DND-41 (cell line): Measurements from ENCODE around the gene DIP2B.

Experiments
- ATAC-seq: fragments of 200-7000 bp; cut with Tn5 transposase; 3 replicates; pipeline ENCODE4 v1.9.1; 2021; ENCODE audit warnings: low read depth; ENCODE audit not compliant: insufficient read depth
- DNase-seq: peaks from one replicate; pipeline ENCODE4 v3.0.0-alpha.2; 2020
- H2AFZ ChIP-seq: 2 replicates; pipeline ENCODE4 v1.6.0; 2012; ENCODE audit warnings: low read depth, low read length
- H3K27ac ChIP-seq: 2 replicates; pipeline ENCODE4 v1.5.1; 2012; ENCODE audit warnings: low read length, inconsistent platforms
- H3K27me3 ChIP-seq: fragments of 200-600 bp; sonication (generic); 2 replicates; pipeline ENCODE4 v1.6.0; 2012; ENCODE audit warnings: low read length, mild to moderate bottlenecking, inconsistent platforms; ENCODE audit not compliant: insufficient read depth, poor library complexity
- H3K36me3 ChIP-seq: 2 replicates; pipeline ENCODE4 v1.5.1; 2012; ENCODE audit warnings: low read length, inconsistent platforms; ENCODE audit not compliant: insufficient read depth
- H3K4me1 ChIP-seq: 2 replicates; pipeline ENCODE4 v1.5.1; 2012; ENCODE audit warnings: mild to moderate bottlenecking, low read length; ENCODE audit not compliant: insufficient read depth
- H3K4me2 ChIP-seq: 2 replicates; pipeline ENCODE4 v1.6.0; 2012; ENCODE audit warnings: mild to moderate bottlenecking, moderate library complexity, low read length, inconsistent platforms; ENCODE audit not compliant: insufficient read depth
- H3K4me3 ChIP-seq, 2 experiments: fragments of 200-600 bp in 1 of 2; shearing (Covaris generic) in 1 of 2; 2 replicates each; pipeline ENCODE4 v1.5.1; 2012 to 2016; ENCODE audit warnings: inconsistent platforms in 2 of 2, low read length in 2 of 2, mild to moderate bottlenecking in 2 of 2, low read depth in 1 of 2, moderate library complexity in 1 of 2
- H3K79me2 ChIP-seq: 2 replicates; pipeline ENCODE4 v1.6.0; 2012; ENCODE audit warnings: low read length, inconsistent platforms; ENCODE audit not compliant: insufficient read depth
- H3K9ac ChIP-seq: 2 replicates; pipeline ENCODE4 v1.6.0; 2012; ENCODE audit warnings: low read depth, mild to moderate bottlenecking, inconsistent platforms, low read length, moderate library complexity
- H3K9me3 ChIP-seq: 2 replicates; pipeline ENCODE4 v1.5.1; 2012; ENCODE audit warnings: low read length, moderate library complexity, mild to moderate bottlenecking, inconsistent platforms; ENCODE audit not compliant: insufficient read depth, severe bottlenecking
- H4K20me1 ChIP-seq: 2 replicates; pipeline ENCODE4 v1.6.0; 2012; ENCODE audit warnings: low read length; ENCODE audit not compliant: insufficient read depth
- CTCF ChIP-seq: IDR thresholded peaks from 2 replicates; pipeline ENCODE4 v1.5.1; 2012; ENCODE audit warnings: borderline replicate concordance, low read length, moderate library complexity, mild to moderate bottlenecking; ENCODE audit not compliant: poor library complexity, severe bottlenecking; ENCODE audit errors: extremely low read depth
- EZH2 ChIP-seq: IDR thresholded peaks from 3 replicates; pipeline ENCODE4 v1.6.1; 2012; ENCODE audit warnings: borderline replicate concordance, low read depth, mild to moderate bottlenecking, moderate library complexity, low read length, inconsistent platforms; ENCODE audit not compliant: severe bottlenecking

The DIP2B gene

DNA sequence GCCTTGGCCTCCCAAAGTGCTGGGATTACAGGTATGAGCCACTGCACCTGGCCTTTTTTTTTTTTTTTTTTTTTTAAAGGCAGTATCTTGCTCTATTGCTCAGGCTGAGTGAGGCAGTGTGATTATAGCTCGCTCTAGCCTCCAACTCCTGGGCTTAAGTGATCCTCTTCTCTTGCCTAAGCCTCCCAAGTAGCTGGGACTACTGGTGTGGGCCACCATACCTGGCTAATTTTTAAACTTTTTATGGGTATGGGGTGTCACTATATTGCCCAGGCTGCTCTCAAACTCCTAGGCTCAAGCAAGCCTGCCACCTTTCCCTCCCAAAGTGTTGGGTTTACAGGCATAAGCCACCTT lies 58.6 kb downstream of the DIP2B start:
- Histone ChIP-seq H3K4me3 (no peak overlapping the region), H3K9me3 (no peaks in the 10 kb centered on the region), H3K36me3 (no peaks in the 10 kb centered on the region), H3K9ac (no peak overlapping the region), H3K79me2 (peaks cover 72% of the 10 kb centered on the region), H4K20me1 (peaks cover 10% of the 10 kb centered on the region; the same call in 1 of the 2 replicates), H3K27me3 (no peaks in the 10 kb centered on the region), H2AFZ (no peak overlapping the region), H3K4me1 (no peaks in the 10 kb centered on the region), H3K4me2 (no peak overlapping the region), H3K27ac (no peak overlapping the region)
- ATAC-seq, result no peak
- DNase-seq, result no peak
- TF ChIP-seq EZH2 (no peak), CTCF (no peak)

DNA sequence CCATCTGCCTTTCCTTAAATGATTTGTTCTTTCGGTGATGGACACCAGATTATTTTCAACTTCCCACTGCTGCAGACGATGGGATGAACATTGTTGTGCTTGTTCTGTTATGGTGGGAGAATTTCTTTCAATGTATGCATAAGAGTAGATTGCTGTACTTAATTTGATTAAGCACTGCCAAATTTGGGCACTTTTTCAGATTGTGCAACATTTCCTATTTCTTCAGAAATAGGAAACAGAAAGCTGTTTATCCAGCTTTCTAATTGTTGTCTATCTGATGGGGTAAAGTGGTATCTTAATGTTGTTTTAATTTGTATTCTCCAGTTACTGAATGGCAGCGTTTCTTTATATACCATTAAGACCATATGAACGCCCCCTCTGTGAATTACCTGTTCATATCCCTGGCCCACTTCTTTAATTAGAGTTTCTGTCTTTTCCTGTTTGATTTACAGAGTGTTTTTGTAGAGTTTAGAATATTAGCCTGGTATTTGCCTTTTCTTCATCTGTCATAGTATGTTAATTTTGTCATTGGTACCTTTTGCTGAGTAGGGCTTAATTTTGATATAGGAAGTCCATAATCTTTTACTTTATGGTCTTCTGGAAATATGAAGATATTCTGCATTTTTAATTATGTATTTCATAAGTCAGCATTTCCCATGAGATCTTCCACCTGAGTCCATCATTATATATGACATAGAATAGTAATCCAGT lies 59.6 kb downstream of the DIP2B start:
- Histone ChIP-seq H3K9me3 (no peaks in the 10 kb centered on the region), H3K4me1 (no peaks in the 10 kb centered on the region), H3K9ac (no peak overlapping the region), H3K36me3 (no peaks in the 10 kb centered on the region), H3K4me3 (no peak overlapping the region), H4K20me1 (peaks cover 14% of the 10 kb centered on the region; the same call in 1 of the 2 replicates), H3K27ac (no peak overlapping the region; the same call in 1 of the 2 replicates), H3K79me2 (peaks cover 78% of the 10 kb centered on the region), H2AFZ (no peak overlapping the region), H3K27me3 (no peaks in the 10 kb centered on the region), H3K4me2 (no peak overlapping the region)
- DNase-seq (no peak), ATAC-seq (no peak)
- TF ChIP-seq CTCF (no peak), EZH2 (no peak)

- Histone ChIP-seq H3K27ac (no peak overlapping the region), H4K20me1 (peaks cover 14% of the 10 kb centered on the region; the same call in 1 of the 2 replicates), H3K79me2 (peaks cover 78% of the 10 kb centered on the region), H3K4me1 (no peaks in the 10 kb centered on the region), H3K27me3 (no peaks in the 10 kb centered on the region), H3K4me2 (no peak overlapping the region), H3K9me3 (no peaks in the 10 kb centered on the region), H3K9ac (no peak overlapping the region), H2AFZ (no peak overlapping the region), H3K4me3 (no peak overlapping the region), H3K36me3 (no peaks in the 10 kb centered on the region)
- ATAC-seq (no peak), DNase-seq (no peak)
- TF ChIP-seq EZH2, result no peak
- TF ChIP-seq CTCF, result no peak
Measured at GRCh38 chr12:50564948-50565297, 60.1 kb downstream of the DIP2B start.
